MCF 10A (cell line): ENCODE results near the gene RASGEF1B. TPM values are rescaled to one million over a fixed set of nuclear protein-coding genes. Genes with fewer than 3 reads are reported as not detected.
A peak's percentile ranks its signal among the peaks of the same experiment; 100 is the strongest.

Experiments used
- BruUV-seq: library from RNA; stranded (reverse); fragments of 400-500 nt; replicated peaks from 2 replicates; lab custom pipeline; 2021; lab: Mats Ljungman, UMichigan
- CTCF ChIA-PET: fragments of 300-600 bp; sonication (Branson Sonifier 250); formaldehyde crosslinking; extraction: SDS; loops from one replicate; lab custom pipeline; 2021; ENCODE audit warnings: antibody characterized with exemption, inconsistent platforms; lab: Yijun Ruan, JAX
- POLR2A ChIA-PET: fragments of 300-600, 350-650 bp; sonication (Branson Sonifier 250); formaldehyde crosslinking; extraction: SDS; loops from one replicate; lab custom pipeline; 2020; ENCODE audit warnings: antibody characterized with exemption, inconsistent platforms; lab: Yijun Ruan, JAX
- DNase-seq: peaks from one replicate; pipeline ENCODE4 v3.0.0-alpha.2; 2018; ENCODE audit not compliant: unreplicated experiment
- H3K27ac Mint-ChIP-seq: one replicate; pipeline ENCODE4 v1.8.0; 2022; ENCODE audit warnings: mild to moderate bottlenecking, low read depth, mixed read lengths; ENCODE audit not compliant: unreplicated experiment
- H3K27me3 Mint-ChIP-seq: one replicate; pipeline ENCODE4 v1.8.0; 2022; ENCODE audit warnings: mixed read lengths; ENCODE audit not compliant: insufficient read depth, unreplicated experiment
- H3K36me3 Mint-ChIP-seq: one replicate; pipeline ENCODE4 v1.8.0; 2022; ENCODE audit warnings: mild to moderate bottlenecking, moderate library complexity, mixed read lengths; ENCODE audit not compliant: insufficient read depth, unreplicated experiment
- H3K4me1 Mint-ChIP-seq: one replicate; pipeline ENCODE4 v1.8.0; 2022; ENCODE audit warnings: mixed read lengths; ENCODE audit not compliant: insufficient read depth, unreplicated experiment
- H3K4me3 Mint-ChIP-seq: one replicate; pipeline ENCODE4 v1.8.0; 2022; ENCODE audit warnings: mild to moderate bottlenecking, moderate library complexity, mixed read lengths; ENCODE audit not compliant: unreplicated experiment
- H3K9me3 Mint-ChIP-seq: one replicate; pipeline ENCODE4 v1.8.0; 2022; ENCODE audit warnings: mixed read lengths; ENCODE audit not compliant: unreplicated experiment
- intact Hi-C: fragments of 100-400 bp; cut with micrococcal nuclease; formaldehyde crosslinking; loops from 2 replicates; pipeline ENCODE4 v1.14.1; 2022
- total RNA-seq: library from RNA; stranded (reverse); gene quantifications from 2 replicates; pipeline ENCODE4 v1.2.3, GENCODE V29; 2022
- TF ChIP-seq, protein P1 (sequence below): fragments of 200-600 bp; IDR thresholded peaks from one replicate; pipeline ENCODE4 v1.8.0; 2022; ENCODE audit warnings: antibody characterized with exemption, mild to moderate bottlenecking; ENCODE audit not compliant: unreplicated experiment

The RASGEF1B gene
- total RNA-seq, 1 experiment from 2014 or later = 5.4 TPM

DNA sequence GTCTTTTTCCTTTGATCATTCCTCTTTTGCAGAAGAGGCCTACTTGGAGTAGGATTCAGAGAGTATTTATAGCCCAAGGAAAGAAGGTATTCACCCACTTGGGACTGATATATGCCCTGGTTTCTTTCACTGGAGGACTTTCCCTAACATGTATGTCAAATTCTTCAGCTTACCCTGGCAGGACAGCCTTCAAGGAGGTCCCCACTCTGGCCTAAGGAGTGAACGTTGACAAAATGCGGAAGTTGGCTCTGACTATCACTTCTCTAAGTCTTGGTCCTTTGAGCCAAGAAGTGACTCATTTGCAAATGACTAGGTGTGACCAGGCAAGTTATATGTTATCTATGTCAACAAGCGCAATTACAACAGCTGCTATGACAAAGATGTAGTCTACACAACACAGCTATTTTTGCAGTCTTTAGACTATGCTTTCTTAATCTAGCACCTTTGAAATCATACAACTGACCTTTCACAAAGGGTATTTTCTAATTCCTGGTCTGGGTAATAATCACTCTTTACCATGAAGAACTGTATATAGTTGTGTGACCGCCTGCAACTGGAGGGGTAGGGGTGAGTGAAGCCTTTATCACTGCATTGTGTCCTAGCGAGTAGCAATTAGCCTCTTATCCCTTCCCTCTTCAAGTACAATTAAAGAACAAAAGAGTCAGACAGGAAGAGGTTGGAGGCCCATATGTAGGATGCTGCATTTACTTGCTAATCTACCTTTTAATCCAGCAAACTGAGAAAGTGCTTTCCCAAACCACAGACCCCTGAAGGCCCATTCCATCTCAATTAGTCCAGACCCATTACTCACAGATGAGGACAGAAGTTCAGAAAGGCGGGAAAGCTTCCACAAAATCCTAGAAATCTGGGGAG is 50.1 kb downstream of the RASGEF1B start:
- peaks cover 22% of the 10 kb centered on the region for H3K4me1 Mint-ChIP-seq
- no peak overlapping the region for H3K4me3 Mint-ChIP-seq

DNA sequence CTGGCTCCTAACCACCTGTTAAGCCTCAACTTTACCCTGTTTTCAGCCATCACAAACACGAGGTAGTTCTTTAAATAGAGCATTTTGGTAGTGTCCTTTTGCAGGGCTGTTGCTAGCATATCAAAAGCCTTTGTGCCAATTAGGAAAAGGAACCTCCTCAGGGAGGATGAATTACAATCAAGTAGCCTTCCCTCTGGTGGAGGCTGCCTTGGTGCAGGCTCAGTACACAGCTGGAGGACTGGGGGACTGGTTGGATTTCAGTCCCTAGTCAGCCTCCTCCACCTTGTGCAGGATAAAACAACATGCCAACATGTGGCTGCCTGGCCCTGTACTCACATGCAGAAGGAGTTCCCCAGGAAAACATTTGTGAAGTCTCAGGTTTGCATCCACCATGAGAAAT is 53.1 kb downstream of the RASGEF1B start:
- DNase-seq = no peak
- intact Hi-C loops = no loop called here
- Mint-ChIP-seq H3K4me3 (no peak overlapping the region), H3K4me1 (peaks cover 12% of the 10 kb centered on the region), H3K27ac (no peak overlapping the region), H3K27me3 (no peaks in the 10 kb centered on the region), H3K36me3 (peaks cover 5% of the 10 kb centered on the region), H3K9me3 (peaks cover 10% of the 10 kb centered on the region)
- TF ChIP-seq, protein P1, sequence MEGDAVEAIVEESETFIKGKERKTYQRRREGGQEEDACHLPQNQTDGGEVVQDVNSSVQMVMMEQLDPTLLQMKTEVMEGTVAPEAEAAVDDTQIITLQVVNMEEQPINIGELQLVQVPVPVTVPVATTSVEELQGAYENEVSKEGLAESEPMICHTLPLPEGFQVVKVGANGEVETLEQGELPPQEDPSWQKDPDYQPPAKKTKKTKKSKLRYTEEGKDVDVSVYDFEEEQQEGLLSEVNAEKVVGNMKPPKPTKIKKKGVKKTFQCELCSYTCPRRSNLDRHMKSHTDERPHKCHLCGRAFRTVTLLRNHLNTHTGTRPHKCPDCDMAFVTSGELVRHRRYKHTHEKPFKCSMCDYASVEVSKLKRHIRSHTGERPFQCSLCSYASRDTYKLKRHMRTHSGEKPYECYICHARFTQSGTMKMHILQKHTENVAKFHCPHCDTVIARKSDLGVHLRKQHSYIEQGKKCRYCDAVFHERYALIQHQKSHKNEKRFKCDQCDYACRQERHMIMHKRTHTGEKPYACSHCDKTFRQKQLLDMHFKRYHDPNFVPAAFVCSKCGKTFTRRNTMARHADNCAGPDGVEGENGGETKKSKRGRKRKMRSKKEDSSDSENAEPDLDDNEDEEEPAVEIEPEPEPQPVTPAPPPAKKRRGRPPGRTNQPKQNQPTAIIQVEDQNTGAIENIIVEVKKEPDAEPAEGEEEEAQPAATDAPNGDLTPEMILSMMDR = no peak
- BruUV-seq = no TSS peak
- CTCF ChIA-PET = interaction anchor here (0.7 to 1.2 kb wide), 3 partner anchors 19 to 52 kb away, joined by 3 to 6 read pairs (median 6); no protein-coding TSS in a partner anchor
- POLR2A ChIA-PET = interaction anchor here (1.3 to 1.4 kb wide), 2 partner anchors 9 to 18 kb away, joined by 3 to 5 read pairs; no protein-coding TSS in a partner anchor

More for the DNA sequence above, 50.1 kb downstream of the RASGEF1B start:
- TF ChIP-seq, protein P1 = no peak
- no peaks in the 10 kb centered on the region for H3K27me3 Mint-ChIP-seq
- peaks cover 8% of the 10 kb centered on the region for H3K36me3 Mint-ChIP-seq
- DNase-seq = peak; percentile 88
- peak overlapping the region; percentile 95 for H3K27ac Mint-ChIP-seq
- intact Hi-C loops = no loop called here
- ChIA-PET POLR2A (interaction anchor here (1.6 to 2.5 kb wide), 4 partner anchors 10 to 50 kb away, joined by 8 to 17 read pairs (median 10); partner anchors contain the start of gene RASGEF1B), CTCF (interaction anchor here (0.6 to 2.6 kb wide), 4 partner anchors 33 to 426 kb away, joined by 3 to 12 read pairs (median 4); no protein-coding TSS in a partner anchor)
- H3K9me3 Mint-ChIP-seq = no peaks in the 10 kb centered on the region
- no TSS peak for BruUV-seq

DNA sequence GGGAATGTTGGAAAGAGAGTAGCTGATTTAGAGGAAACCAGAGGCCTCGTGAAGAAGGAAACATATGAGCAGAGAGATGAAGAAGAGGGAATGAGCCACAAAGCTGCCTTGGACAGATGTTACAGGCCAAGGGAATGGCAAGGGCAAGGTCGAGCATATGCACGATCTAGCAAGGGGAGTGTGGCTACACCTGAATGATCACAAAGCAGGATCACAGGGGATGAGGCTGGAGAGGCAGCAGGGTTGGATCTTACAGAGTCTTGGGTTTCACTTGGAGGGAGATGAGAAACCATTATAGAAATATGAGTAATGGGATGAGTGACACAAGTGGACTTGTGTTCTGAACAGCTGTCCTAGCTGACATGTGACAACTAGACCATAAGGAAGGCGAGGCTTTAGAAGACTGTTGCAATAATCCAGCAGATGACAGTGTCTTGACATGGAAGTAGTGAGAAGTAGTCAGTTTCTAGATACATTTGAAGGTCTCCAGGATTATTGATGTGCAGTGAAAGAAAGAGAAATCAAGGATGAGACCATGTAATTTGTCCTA is 58.7 kb downstream of the RASGEF1B start:
- ChIA-PET POLR2A (no interaction called here), CTCF (interaction anchor here (0.6 to 2.3 kb wide), 5 partner anchors 14 to 856 kb away, joined by 5 to 7 read pairs (median 6); no protein-coding TSS in a partner anchor)
- Mint-ChIP-seq H3K9me3 (peaks cover 10% of the 10 kb centered on the region), H3K4me3 (no peak overlapping the region), H3K27ac (no peak overlapping the region), H3K27me3 (no peaks in the 10 kb centered on the region), H3K36me3 (no peaks in the 10 kb centered on the region), H3K4me1 (peaks cover 2% of the 10 kb centered on the region)
- TF ChIP-seq, protein P1 = no peak
- DNase-seq = no peak
- no TSS peak for BruUV-seq
- intact Hi-C loops = no loop called here

DNA sequence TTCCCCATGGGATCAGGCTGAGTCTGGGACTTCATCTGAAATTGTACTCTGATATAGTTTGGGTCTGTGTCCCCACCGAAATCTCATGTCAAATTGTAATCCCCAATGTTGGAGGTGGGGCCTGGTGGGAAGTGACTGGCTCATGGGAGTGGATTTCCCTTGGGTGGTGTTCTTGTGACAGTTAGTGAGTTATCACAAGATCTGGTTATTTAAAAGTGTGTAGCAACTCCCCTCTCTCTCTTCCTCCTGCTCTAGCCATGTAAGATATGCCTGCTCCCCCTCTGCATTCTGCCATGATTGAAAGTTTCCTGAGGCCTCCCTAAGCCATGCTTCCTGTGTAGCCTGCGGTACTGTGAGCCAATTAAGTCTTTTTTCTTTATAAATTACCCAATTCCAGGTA is 61.0 kb downstream of the RASGEF1B start:
- BruUV-seq = no TSS peak
- no peak for DNase-seq
- Mint-ChIP-seq H3K27ac (no peak overlapping the region), H3K9me3 (peaks cover 10% of the 10 kb centered on the region), H3K4me3 (no peak overlapping the region), H3K4me1 (peaks cover 11% of the 10 kb centered on the region), H3K36me3 (no peaks in the 10 kb centered on the region), H3K27me3 (no peaks in the 10 kb centered on the region)
- CTCF ChIA-PET = interaction anchor here (0.5 to 3.4 kb wide), 5 partner anchors 17 to 789 kb away, joined by 3 to 16 read pairs (median 7); no protein-coding TSS in a partner anchor
- intact Hi-C loops = no loop called here
- POLR2A ChIA-PET = no interaction called here
- TF ChIP-seq, protein P1 = no peak
